Epithelial cell of umbilical artery (primary cell): Measurements from ENCODE around the gene PLEKHA8. TPM values are rescaled to one million over a fixed set of nuclear protein-coding genes. Genes with fewer than 3 reads are reported as not detected.

Experiments used
- total RNA-seq: library from RNA; depleted of rRNA; stranded (reverse); fragments of >200 nt; gene quantifications from 2 replicates; pipeline ENCODE4 v1.2.3, GENCODE V29; 2014

Gene PLEKHA8, protein sequence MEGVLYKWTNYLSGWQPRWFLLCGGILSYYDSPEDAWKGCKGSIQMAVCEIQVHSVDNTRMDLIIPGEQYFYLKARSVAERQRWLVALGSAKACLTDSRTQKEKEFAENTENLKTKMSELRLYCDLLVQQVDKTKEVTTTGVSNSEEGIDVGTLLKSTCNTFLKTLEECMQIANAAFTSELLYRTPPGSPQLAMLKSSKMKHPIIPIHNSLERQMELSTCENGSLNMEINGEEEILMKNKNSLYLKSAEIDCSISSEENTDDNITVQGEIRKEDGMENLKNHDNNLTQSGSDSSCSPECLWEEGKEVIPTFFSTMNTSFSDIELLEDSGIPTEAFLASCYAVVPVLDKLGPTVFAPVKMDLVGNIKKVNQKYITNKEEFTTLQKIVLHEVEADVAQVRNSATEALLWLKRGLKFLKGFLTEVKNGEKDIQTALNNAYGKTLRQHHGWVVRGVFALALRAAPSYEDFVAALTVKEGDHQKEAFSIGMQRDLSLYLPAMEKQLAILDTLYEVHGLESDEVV
- 14.9 and 22.3 TPM in 2 replicates for total RNA-seq

DNA sequence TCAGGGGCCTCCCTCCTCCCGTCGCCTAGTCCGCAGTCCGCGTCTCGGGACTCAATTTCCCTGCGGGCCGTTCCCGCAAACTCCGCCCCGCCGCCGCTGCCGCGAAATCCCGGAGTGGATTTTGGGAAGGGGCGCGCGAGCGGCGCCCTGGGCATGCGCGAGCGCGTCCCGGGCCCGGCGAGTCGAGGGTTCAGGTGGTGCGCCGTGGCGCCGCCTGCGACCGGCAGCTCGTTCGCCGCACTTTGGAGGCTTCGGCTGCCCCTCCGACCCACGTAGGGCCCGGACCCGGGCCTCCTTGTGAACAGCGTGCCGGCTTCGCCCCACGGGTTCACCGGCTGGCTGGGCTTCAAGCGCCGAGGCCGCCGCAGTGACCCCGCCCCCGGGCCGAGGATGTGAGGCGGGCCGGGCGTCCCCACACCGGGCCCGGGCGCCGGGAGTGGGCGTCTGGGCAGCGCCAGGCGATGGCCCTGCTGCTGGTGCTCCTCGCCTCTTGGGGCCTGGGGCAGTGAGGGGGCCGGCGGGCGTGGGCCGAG, at the start of gene PLEKHA8:
Gene PLEKHA8, plus strand, starts transcription at position 197 of the 533 bp plus-strand sequence. CDS start 351 bp downstream, outside the sequence.

DNA sequence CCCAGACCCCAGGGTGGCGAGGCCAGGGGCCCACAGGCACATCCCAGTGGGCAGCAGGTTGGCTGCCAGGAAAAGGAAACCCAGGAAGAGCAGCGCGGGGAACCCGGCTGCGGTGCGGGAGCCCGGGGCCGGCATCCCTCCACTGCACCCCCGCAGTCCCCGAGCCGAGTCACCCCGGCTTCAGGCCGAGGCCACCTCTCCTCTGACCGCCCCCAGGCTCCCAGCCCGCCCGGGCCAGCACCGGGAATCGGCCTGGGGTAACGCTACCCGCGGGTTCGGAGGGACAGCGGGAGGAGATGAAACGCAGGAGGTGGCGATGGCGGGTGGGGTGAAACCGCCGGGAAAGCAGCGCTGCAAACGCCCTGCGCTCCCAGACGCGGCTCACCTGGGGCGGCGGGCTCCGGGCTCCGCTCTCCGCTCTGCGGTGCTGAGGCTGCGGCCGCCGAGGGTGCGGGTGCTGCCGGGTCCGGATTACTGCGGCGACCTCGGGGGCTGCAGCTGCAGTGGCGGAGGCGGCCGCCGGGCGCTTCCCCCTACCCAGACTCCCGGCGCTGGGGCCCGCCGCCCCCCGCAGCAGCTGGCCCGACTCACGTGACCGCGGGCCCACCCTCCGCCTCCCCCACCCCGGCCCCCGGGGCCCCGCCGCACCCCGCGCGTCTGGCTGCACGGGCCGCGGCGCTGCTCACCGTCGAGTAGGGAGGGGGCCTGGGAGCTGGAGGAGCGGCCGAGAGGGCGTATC, 38.8 kb upstream of the PLEKHA8 start, which contains the start of gene SCRN1:
Gene SCRN1, minus strand, starts transcription at position 545 of the 739 bp plus-strand sequence. CDS start 20,734 bp downstream, outside the sequence.

DNA sequence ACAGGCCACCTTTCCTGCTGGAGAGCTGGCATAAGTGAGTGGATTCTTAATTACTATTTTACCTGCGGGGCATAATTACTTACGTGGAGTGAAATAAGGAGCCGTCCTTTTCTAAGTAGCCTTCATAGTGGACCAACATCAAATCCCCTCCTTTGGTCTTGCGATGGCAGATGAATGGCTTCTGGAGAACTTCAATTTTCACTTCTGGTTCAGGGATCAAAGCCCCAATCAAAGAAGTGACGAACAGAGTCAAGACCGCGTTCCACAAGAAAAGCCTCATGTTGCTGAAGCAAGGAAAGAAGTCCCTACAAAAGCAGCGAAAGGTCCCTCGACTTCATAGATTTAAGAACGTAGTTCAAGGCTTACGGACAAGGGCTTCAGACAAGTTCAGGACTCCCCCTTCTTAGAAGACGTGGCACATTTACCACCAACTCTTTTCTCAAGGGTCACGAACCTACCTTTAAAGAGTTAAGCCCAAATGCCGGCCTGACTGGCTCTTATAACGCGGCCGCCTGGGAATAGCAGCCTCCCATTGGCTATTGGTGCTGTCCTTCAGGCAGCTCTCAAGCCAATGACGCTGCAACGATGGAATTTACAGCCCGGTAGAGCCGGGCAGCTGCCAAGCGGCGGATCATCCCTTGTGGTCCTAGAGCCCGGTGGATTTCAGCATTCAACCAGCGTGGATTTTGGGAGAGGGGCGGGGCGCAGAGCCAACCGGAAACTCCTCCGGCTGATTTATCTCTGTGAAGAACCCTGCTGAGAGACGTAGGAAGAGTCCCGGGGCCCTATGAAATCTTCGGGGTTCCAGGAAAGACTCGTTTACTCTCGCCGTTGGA, 1.8 kb upstream of the PLEKHA8 start, which contains the start of gene FKBP14:
Gene FKBP14, minus strand, starts transcription at position 474 of the 836 bp plus-strand sequence. Its CDS starts 194 bp downstream, at position 280.

DNA sequence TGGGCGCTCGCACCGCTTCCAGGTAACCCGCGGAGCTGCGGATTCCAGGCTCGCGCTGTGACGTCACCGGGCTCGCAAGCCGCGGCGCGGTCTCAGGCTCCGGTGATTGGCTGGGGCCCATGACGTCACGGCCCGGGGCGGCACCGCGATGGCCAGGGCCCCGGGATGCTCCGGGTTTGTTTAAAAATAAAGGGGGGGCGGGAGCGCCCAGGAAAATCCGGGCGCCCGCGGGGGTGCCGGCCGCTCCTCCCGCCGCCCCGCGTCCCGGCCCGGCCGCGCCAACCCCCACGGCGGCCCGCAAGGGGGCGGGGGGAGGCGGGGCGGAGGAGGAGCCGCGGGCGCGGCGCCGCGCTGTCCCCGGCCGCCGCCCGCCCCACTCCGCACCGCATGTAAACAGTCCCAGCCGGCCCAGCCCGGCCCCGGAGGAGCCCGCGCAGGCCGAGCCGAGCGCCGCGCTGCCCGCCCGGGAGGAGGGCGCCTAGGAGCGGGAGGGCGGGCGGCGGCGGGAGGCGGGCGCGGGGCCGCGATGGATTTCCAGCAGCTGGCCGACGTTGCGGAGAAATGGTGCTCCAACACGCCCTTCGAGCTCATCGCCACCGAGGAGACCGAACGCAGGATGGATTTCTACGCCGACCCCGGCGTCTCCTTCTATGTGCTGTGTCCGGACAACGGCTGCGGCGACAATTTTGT, 106.5 kb downstream of the PLEKHA8 start, which contains the start of gene MTURN:
Gene MTURN, plus strand, starts transcription at position 376 of the 690 bp plus-strand sequence. Its CDS starts 151 bp downstream, at position 527.

Other genes starting within 250 kb of the PLEKHA8 start
- not detected in 2 replicates for gene WIPF3, start 221.9 kb upstream of the PLEKHA8 start, total RNA-seq
- 81.9 and 124 TPM in 2 replicates for gene SCRN1, start 38.6 kb upstream of the PLEKHA8 start, total RNA-seq
- 26.9 and 38.0 TPM in 2 replicates for gene FKBP14, start 1.7 kb upstream of the PLEKHA8 start, total RNA-seq
- 2.1 and 5.5 TPM in 2 replicates for gene MTURN, start 106.6 kb downstream of the PLEKHA8 start, total RNA-seq